ENCODE measurements around the gene TEKTIP1. TPM values are rescaled to one million over a fixed set of nuclear protein-coding genes. Genes with fewer than 3 reads are reported as not detected.
"Not testable (repeated sequence)": the region's sequence is repeated elsewhere in the genome, so short reads cannot be mapped to it uniquely, and the experiment has no call there.

Gene TEKTIP1
- polyA plus RNA-seq, 10 donors = 2.1 to 4.4 (median 2.7) TPM

- peak; percentile 92 to 97 (median 96) for DNase-seq
These were observed 18.7 kb downstream of the TEKTIP1 start, which contains the start of gene MFSD12 for GRCh38 chr19:3557461-3558248. TSS of gene MFSD12 (minus strand) at chr19:3557586. CDS start at chr19:3557403, 183 bp downstream.

- no peak for DNase-seq
These were observed 24.9 kb downstream of the TEKTIP1 start for GRCh38 chr19:3563709-3564524.

- no peak for DNase-seq
These were observed 26.2 kb downstream of the TEKTIP1 start for GRCh38 chr19:3565139-3565538.

- not testable (repeated sequence) for DNase-seq
These were observed 31.1 kb downstream of the TEKTIP1 start for GRCh38 chr19:3570042-3570441.

GRCh38 chr19:3570606-3571011, 31.6 kb downstream of the TEKTIP1 start:
- no peak for DNase-seq

GRCh38 chr19:3572132-3572854, 33.3 kb downstream of the TEKTIP1 start:
- DNase-seq = peak; percentile 100

GRCh38 chr19:3572855-3573161, 33.8 kb downstream of the TEKTIP1 start, which contains the start of gene HMG20B:
TSS of gene HMG20B (plus strand) at chr19:3572944. CDS start at chr19:3573310, 366 bp downstream.
- no peak for DNase-seq

- no peak for DNase-seq
These were observed 34.3 kb downstream of the TEKTIP1 start for GRCh38 chr19:3573162-3573857.

- peak; percentile 70 to 82 (median 75) for DNase-seq
These were observed 35.1 kb downstream of the TEKTIP1 start for GRCh38 chr19:3573858-3574637.

- DNase-seq = no peak
These were observed 36.3 kb downstream of the TEKTIP1 start for GRCh38 chr19:3575260-3575741.

- DNase-seq = no peak
These were observed 37.1 kb downstream of the TEKTIP1 start for GRCh38 chr19:3575949-3576673.

- peak; percentile 53 to 85 (median 76) for DNase-seq
These were observed 37.9 kb downstream of the TEKTIP1 start for GRCh38 chr19:3576696-3577443.

- no peak for DNase-seq
These were observed 38.9 kb downstream of the TEKTIP1 start for GRCh38 chr19:3577723-3578344.

GRCh38 chr19:3578390-3578789, 39.4 kb downstream of the TEKTIP1 start:
- no peak for DNase-seq

GRCh38 chr19:3580156-3580934, 41.4 kb downstream of the TEKTIP1 start:
- DNase-seq = peak; percentile 33 to 69 (median 67)

GRCh38 chr19:3581792-3582191, 42.8 kb downstream of the TEKTIP1 start:
- not testable (repeated sequence) for DNase-seq

- DNase-seq = not testable (repeated sequence)
These were observed 45.2 kb downstream of the TEKTIP1 start for GRCh38 chr19:3584036-3584802.
